ENCODE data around the gene KRTAP5-11. TPM values are rescaled to one million over a fixed set of nuclear protein-coding genes. Genes with fewer than 3 reads are reported as not detected.
"Not testable (repeated sequence)": the region's sequence is repeated elsewhere in the genome, so short reads cannot be mapped to it uniquely, and the experiment has no call there.

KRTAP5-11 gene
- polyA plus RNA-seq, 3 donors from 2014 or later = not detected

DNA sequence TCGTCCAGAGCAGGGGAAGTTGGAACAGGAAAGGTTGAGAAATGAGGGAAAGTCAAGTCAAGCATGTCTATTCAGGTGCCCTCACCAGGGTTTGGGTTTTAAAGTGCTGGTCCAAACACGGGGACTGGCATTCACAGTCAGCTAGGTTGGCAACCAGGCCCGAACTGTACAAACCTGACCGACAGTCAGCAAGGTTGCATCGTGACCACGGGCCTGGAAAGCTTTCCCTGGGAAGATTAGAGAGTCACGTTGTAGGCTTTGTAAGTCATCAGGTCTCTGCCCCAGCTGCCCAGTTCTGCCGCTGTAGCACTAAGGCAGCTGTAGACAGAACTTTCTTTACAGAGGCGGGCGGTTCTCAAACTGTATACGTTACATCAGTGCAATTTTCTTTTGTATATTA, 9.9 kb downstream of the KRTAP5-11 start:
- Mint-ChIP-seq H3K36me3 (no peaks in the 10 kb centered on the region), H3K9me3 (no peaks in the 10 kb centered on the region), H3K27me3 (ENCODE audit: low read depth in 3 of 3) (peaks cover 0 to 5% (median 2%) of the 10 kb centered on the region in 3 donors), H3K4me1 (no peaks in the 10 kb centered on the region), H3K4me3 (no peak overlapping the region), H3K27ac (no peak overlapping the region)
- DNase-seq = no peak

DNA sequence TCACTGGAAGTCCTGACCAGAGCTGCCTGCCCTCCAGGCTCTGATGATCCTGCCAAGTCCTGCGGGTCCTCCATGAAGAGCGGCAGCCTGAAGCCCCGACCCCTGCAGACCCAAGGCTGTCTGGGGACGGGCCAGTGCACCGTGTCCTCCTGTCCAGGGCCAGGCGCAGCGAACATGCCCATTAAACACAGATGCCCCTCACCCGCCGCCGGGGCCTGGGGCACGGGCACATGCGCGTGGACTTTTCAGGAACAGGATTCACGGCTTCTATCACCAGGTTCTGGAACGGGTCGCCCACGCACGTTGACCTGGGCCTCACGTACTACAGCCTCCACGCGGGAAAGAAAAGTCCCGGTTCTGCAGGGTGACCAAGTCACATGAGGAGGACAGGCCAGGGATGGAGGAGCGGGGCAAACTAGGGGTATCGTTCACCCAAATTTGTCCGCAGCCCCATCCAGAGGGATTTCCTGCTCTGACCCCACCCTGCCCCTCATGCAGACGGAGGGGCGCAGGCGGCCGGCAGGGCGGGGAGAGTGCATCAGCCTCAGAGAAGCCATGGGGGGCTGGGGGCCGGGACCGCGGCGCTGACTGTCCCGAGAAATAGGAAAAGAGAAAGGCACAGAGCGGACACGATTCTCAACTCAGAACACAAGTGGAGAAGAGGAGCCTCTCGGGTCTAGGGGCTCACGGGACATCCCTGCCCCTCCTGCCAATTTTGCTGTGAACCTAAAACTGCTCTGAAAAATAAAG, 11.4 kb downstream of the KRTAP5-11 start:
- H3K4me3 Mint-ChIP-seq; H3K4me1 Mint-ChIP-seq; H3K36me3 Mint-ChIP-seq; H3K9me3 Mint-ChIP-seq; DNase-seq; H3K27ac Mint-ChIP-seq; H3K27me3 Mint-ChIP-seq (ENCODE audit: low read depth in 3 of 3): not testable (repeated sequence)

DNA sequence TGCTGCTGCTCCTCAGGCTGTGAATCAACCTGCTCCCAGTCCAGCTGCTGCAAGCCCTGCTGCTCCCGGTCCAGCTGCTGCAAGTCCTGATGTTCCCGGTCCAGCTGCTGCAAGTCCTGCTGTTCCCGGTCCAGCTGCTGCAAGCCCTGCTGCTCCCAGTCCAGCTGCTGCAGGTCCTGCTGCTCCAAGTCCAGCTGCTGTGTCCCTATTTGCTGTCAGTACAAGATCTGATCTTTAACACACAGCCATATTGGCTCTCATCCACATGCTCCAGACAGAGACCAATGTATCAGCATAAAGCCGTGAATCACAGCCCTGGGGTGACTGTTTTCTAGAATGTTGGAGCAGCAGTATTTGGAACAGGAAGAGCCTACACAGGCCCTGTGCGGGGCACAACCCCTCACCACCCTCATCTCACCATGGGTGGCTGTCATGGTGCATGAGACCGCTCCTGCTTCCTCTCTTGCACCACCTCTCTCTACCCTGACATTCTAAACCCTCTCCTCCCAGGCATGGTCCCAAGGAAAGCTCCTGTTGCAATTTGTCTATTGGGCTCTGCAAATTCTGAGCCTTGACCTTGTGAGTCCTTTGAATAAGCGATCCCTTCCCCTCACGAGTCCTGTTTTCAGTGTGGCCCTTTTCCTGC, 13.8 kb downstream of the KRTAP5-11 start:
- no peak for DNase-seq
- no peaks in the 10 kb centered on the region for H3K4me1 Mint-ChIP-seq
- no peaks in the 10 kb centered on the region for H3K9me3 Mint-ChIP-seq
- no peak overlapping the region for H3K27ac Mint-ChIP-seq
- H3K4me3 Mint-ChIP-seq = no peak overlapping the region
- no peaks in the 10 kb centered on the region for H3K36me3 Mint-ChIP-seq
- H3K27me3 Mint-ChIP-seq (ENCODE audit: low read depth in 3 of 3) = peaks cover 5 to 7% (median 6%) of the 10 kb centered on the region in 3 donors

DNA sequence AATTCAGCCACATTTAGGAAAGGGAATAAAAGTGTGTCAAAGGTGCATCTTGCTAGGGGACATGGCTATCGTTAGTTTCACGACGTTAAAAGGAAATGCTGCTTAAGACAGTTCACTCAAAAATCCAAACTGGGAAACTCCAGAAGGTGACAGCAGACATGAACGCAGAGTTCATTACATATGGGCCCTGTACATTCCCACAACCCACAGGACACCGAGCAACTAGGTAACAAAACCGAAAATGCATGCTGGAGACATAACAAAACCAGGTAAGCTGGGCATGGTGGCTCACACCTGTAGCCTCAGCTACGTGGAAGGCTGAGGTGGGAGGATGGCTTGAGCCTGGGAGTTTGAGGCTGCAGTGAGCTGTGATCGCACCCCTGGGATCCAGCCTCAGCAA, 15.0 kb downstream of the KRTAP5-11 start:
- not testable (repeated sequence) for H3K27me3 Mint-ChIP-seq (ENCODE audit: low read depth in 3 of 3); H3K27ac Mint-ChIP-seq; H3K9me3 Mint-ChIP-seq; H3K4me1 Mint-ChIP-seq; H3K36me3 Mint-ChIP-seq; H3K4me3 Mint-ChIP-seq; DNase-seq

DNA sequence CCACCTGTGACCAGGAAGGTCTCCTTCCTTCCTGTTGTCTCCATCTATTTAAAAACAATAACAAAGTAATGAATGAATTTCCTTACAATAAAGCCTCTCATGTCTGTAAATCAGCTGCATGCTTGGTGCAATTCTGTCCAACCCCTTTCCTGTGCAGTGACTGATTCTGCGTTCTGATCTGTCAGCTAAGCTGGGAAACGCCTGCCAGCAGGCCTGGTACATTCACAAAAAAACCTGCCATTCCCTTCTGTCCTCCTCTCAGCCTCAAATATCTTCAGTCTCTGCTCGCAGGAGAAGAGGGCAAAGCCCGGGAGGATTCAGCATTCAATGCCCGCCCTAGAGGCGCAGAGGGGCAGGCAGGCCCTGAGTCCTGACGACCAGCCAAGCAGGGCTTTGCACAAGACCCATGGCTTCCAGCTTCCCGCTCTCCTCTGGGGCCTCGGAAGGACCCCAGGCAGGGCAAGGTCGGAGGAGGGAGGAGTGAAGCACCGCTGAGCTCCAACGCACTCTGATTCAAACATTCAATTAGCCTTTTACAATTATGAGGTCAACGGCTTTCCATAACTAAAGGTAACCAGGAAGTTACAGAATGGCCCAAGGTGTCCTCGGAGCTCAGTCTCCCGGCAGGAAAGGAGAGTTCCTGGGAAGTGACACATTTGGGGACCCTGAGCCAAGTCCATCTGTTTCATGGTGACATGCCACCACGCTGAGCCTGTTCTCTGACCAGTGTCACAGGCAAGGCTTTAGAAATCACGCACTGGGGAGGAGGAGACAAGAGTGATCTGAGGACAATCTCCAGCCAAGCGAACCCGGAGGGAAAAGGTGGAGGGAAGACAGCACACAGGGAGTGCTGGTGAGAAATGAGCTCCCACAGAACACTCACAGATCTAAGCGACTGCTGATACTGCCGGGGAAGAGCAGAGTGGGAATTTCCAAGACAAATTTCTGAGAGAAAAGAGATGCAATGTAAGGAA, 15.8 kb downstream of the KRTAP5-11 start:
- not testable (repeated sequence) for H3K36me3 Mint-ChIP-seq; H3K9me3 Mint-ChIP-seq; H3K27ac Mint-ChIP-seq; H3K4me1 Mint-ChIP-seq; H3K4me3 Mint-ChIP-seq; H3K27me3 Mint-ChIP-seq (ENCODE audit: low read depth in 3 of 3); DNase-seq

DNA sequence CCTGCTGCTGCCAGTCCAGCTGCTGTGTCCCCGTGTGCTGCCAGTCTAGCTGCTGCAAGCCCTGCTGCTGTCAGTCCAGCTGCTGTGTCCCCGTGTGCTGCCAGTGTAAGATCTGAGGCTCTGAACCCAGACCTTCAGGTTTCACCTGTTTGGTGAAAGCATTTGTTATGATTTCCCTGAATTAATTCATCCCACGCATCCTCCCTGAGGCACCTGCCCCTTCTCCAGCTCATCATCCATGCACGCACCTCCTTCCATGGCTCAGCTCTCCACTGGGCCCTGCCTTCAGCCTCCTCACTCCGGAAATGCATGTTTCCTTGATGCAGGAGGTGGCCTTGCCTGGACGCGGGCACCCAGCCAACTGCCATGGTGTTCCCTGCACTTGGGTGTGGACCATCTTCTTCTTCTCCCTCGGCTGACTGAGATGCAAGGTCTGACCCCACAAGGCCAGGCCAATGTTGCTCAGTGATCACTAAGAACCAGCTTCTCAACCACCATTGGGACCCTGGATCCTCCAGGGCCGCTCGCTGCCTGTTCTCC, 16.5 kb downstream of the KRTAP5-11 start:
- Mint-ChIP-seq H3K9me3 (no peaks in the 10 kb centered on the region), H3K27me3 (ENCODE audit: low read depth in 3 of 3) (peaks cover 3 to 8% (median 6%) of the 10 kb centered on the region in 3 donors), H3K4me1 (no peaks in the 10 kb centered on the region), H3K27ac (no peak overlapping the region), H3K4me3 (no peak overlapping the region), H3K36me3 (no peaks in the 10 kb centered on the region)
- no peak for DNase-seq

DNA sequence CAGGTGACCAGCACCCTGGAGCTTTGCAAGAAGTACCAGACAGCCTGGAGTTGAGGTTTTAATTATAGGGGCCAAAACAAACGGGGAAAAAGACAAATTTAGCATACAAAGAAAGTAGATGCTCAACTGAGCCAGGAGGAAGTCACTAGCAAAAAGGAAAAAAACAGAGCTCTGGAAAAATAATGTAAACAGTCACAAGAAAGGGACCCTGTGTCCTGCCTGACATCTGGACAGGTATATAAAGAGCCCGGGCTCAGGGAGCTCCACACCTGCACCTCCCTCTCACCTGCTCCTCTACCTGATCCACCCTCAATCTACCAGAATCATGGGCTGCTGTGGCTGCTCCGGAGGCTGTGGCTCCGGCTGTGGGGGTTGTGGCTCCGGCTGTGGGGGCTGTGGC, 17.4 kb downstream of the KRTAP5-11 start, which contains the start of gene KRTAP5-10:
Gene KRTAP5-10, plus strand, starts transcription at position 301 of the 400 bp plus-strand sequence. Its CDS starts 25 bp downstream, at position 326.
- H3K27ac Mint-ChIP-seq = no peak within 1 kb of the TSS
- no peaks in the 10 kb centered on the region for H3K36me3 Mint-ChIP-seq
- H3K4me1 Mint-ChIP-seq = no peaks in the 10 kb centered on the region
- no peak for DNase-seq
- H3K27me3 Mint-ChIP-seq (ENCODE audit: low read depth in 3 of 3) = peaks cover 3 to 11% (median 6%) of the 10 kb centered on the region in 3 donors
- no peaks in the 10 kb centered on the region for H3K9me3 Mint-ChIP-seq
- H3K4me3 Mint-ChIP-seq = no peak within 1 kb of the TSS

DNA sequence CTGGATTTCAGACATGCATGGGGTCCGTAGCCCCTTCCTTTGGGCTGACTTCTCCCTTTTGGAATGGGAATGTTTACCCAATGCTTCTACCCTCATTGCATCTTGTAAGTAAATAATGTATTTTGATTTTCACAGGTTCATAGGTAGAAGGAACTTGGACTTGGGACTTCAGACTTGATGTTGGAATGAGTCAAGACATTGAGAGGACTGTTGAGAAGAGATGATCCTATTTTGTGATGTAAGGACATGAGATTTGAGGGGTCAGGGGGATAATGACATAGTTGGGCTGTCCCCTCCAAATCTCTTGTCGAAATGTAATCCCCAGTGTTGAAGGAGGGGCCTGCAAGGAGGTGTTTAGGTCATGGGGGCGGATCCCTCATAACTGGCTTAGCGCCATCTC, 18.2 kb downstream of the KRTAP5-11 start:
- no peaks in the 10 kb centered on the region for H3K4me1 Mint-ChIP-seq
- no peaks in the 10 kb centered on the region for H3K9me3 Mint-ChIP-seq
- no peaks in the 10 kb centered on the region for H3K36me3 Mint-ChIP-seq
- no peak overlapping the region for H3K4me3 Mint-ChIP-seq
- peaks cover 3 to 11% (median 6%) of the 10 kb centered on the region in 3 donors for H3K27me3 Mint-ChIP-seq (ENCODE audit: low read depth in 3 of 3)
- H3K27ac Mint-ChIP-seq = no peak overlapping the region
- no peak for DNase-seq

DNA sequence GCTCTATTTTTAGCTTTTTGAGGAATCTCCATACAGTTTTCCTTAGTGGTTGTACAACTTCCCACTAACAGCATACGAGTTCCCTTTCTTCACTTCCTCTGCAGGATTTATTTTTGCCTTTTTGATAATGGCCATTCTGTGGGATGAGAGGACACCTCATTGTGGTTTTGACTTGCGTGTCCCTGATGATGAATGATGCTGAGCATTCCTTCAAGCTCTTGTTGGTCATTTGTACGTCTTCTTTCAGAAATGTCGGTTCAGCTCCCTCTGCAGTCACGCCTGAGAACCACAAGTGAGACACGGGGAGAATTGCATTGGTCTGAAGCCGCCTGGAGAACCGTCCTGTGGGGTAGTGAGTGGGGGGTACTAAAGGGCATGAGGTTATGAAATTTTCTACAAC, 19.3 kb downstream of the KRTAP5-11 start:
- H3K4me3 Mint-ChIP-seq = no peak overlapping the region

DNA sequence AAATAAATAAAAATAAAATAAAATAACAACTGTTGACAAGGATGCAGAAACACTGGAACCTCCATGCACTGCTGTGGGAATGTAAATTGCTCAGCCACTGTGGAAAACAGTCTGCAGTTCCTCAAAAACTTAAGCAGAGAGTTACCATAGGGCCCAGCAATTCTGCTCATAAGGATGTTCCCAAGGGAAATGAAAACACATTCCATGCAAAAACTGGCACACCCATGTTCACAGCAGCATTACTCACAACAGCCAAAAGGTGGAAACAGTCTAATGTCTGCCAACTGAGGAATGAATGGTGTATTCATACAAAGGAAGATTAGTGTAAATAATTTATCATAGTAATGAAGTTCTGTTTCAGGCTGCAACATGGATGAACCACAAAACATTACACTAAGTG, 20.6 kb downstream of the KRTAP5-11 start:
- no peaks in the 10 kb centered on the region for H3K9me3 Mint-ChIP-seq
- H3K27me3 Mint-ChIP-seq (ENCODE audit: low read depth in 3 of 3) = peaks cover 4 to 11% (median 6%) of the 10 kb centered on the region in 3 donors
- no peaks in the 10 kb centered on the region for H3K36me3 Mint-ChIP-seq
- no peaks in the 10 kb centered on the region for H3K4me1 Mint-ChIP-seq
- no peak overlapping the region for H3K4me3 Mint-ChIP-seq
- no peak for DNase-seq
- H3K27ac Mint-ChIP-seq = no peak overlapping the region

More for the DNA sequence above, 19.3 kb downstream of the KRTAP5-11 start:
- no peaks in the 10 kb centered on the region for H3K4me1 Mint-ChIP-seq
- H3K27me3 Mint-ChIP-seq (ENCODE audit: low read depth in 3 of 3) = peaks cover 3 to 11% (median 6%) of the 10 kb centered on the region in 3 donors
- no peak for DNase-seq
- H3K9me3 Mint-ChIP-seq = no peaks in the 10 kb centered on the region
- no peaks in the 10 kb centered on the region for H3K36me3 Mint-ChIP-seq
- no peak overlapping the region for H3K27ac Mint-ChIP-seq

DNA sequence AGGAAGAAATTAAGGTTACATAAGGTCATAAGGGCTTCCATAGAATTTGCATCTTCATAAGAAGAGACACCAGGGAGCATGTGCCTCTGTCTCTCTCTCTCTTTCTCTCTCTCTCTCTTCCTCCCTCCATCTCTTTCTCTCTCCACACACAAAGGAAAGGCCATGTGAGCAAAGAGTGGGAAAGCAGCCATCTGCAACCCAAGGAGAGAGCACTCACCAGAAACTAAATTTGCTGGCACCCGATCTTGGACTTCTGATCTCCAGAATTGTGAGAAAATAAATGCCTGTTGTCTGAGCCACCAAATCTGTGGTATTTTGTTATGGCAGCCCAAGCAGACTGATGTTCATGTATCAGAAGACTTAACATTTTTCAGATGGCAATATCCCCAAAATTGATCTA, 23.7 kb downstream of the KRTAP5-11 start:
- no peaks in the 10 kb centered on the region for H3K9me3 Mint-ChIP-seq
- no peak overlapping the region for H3K27ac Mint-ChIP-seq
- H3K36me3 Mint-ChIP-seq = no peaks in the 10 kb centered on the region
- H3K4me3 Mint-ChIP-seq = no peak overlapping the region
- H3K4me1 Mint-ChIP-seq = no peaks in the 10 kb centered on the region
- no peak for DNase-seq
- H3K27me3 Mint-ChIP-seq (ENCODE audit: low read depth in 3 of 3) = peaks cover 1 to 9% (median 2%) of the 10 kb centered on the region in 3 donors

DNA sequence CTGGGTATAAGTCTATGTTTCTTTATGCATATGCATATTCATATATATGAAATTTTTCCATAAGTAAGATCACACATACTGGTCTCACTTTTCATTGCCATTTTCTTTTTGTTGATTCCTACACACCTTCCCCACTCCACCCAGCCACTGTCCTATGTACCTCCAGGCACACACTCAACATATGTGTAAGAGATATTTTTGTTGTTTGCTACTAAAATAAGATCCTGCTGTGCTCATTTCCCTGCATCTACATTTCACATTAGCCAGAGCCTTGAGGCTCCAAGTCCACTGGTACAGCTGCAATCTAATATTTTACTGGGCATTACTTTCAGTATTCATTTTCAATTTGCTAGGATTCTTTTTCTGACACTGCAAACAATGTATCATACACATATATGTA, 25.4 kb downstream of the KRTAP5-11 start:
- Mint-ChIP-seq H3K36me3 (no peaks in the 10 kb centered on the region), H3K4me1 (no peaks in the 10 kb centered on the region), H3K27ac (no peak overlapping the region), H3K27me3 (ENCODE audit: low read depth in 3 of 3) (peaks cover 1 to 3% (median 2%) of the 10 kb centered on the region in 3 donors), H3K4me3 (no peak overlapping the region), H3K9me3 (no peaks in the 10 kb centered on the region)
- no peak for DNase-seq

DNA sequence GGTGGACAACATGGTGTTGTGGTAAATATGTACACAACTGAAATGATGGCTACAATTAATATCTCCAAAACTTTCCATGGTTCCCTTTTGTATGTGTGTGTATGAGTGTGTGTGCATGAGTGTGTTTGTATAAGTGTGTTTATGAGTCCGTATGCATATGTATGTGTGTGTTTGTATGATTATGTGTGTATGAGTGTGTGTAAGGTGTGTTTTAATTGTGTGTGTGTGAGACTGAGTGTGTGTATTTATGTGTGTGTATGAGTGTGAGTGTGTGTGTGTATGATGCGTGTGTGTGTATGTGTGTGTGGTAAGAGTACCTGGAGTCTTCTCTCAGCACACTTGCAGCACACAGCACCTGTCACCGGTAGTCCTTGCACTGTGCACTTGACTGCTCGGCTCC, 26.7 kb downstream of the KRTAP5-11 start:
- Mint-ChIP-seq H3K4me3 (no peak overlapping the region), H3K27me3 (ENCODE audit: low read depth in 3 of 3) (peaks cover 1 to 3% (median 2%) of the 10 kb centered on the region in 3 donors)

More for the DNA sequence above, 26.7 kb downstream of the KRTAP5-11 start:
- Mint-ChIP-seq H3K36me3 (no peaks in the 10 kb centered on the region), H3K4me1 (no peaks in the 10 kb centered on the region), H3K27ac (no peak overlapping the region), H3K9me3 (no peaks in the 10 kb centered on the region)
- DNase-seq = no peak
